SK-N-MC (cell line): ENCODE results near the gene BLVRA.
"Not testable (repeated sequence)": the region's sequence is repeated elsewhere in the genome, so short reads cannot be mapped to it uniquely, and the experiment has no call there.

Experiments used
- DNase-seq: peaks from one replicate; pipeline ENCODE4 v3.0.0-alpha.2; 2011; ENCODE audit warnings: low read depth, low spot score
- H3K27ac ChIP-seq: fragments of 200-600 bp; sonication (generic); 2 replicates; pipeline ENCODE4 v1.5.1; 2016; ENCODE audit warnings: mixed run types
- H3K36me3 ChIP-seq: fragments of 200-600 bp; sonication (generic); 2 replicates; pipeline ENCODE4 v1.6.1; 2017; ENCODE audit warnings: antibody characterized with exemption, low read length, mixed read lengths; ENCODE audit not compliant: insufficient read depth
- H3K4me3 ChIP-seq: fragments of 200-600 bp; sonication (generic); 2 replicates; pipeline ENCODE4 v1.5.1; 2016
- H3K9ac ChIP-seq: fragments of 200-600 bp; sonication (generic); 2 replicates; pipeline ENCODE4 v1.8.0; 2017; ENCODE audit warnings: mixed run types, mixed read lengths; ENCODE audit not compliant: insufficient read length
- H3K9me3 ChIP-seq: fragments of 200-600 bp; sonication (generic); 2 replicates; pipeline ENCODE4 v1.6.1; 2017; ENCODE audit warnings: low read depth, mild to moderate bottlenecking, antibody characterized with exemption, low read length, moderate library complexity, mixed read lengths
- EZH2 ChIP-seq: fragments of 200-600 bp; sonication (generic); IDR thresholded peaks from one replicate; pipeline ENCODE4 v1.6.1; 2017; ENCODE audit warnings: antibody characterized with exemption
- FOXP2 ChIP-seq: optimal IDR thresholded peaks from 2 replicates; pipeline ENCODE3; 2011; ENCODE audit warnings: mild to moderate bottlenecking, moderate library complexity; ENCODE audit not compliant: insufficient read depth; ENCODE audit errors: extremely low read length, control extremely low read depth
- POLR2AphosphoS5 ChIP-seq: IDR thresholded peaks from 2 replicates; pipeline ENCODE4 v1.6.1; 2012; ENCODE audit warnings: mild to moderate bottlenecking, low read depth, low read length, borderline replicate concordance

The BLVRA gene

DNA sequence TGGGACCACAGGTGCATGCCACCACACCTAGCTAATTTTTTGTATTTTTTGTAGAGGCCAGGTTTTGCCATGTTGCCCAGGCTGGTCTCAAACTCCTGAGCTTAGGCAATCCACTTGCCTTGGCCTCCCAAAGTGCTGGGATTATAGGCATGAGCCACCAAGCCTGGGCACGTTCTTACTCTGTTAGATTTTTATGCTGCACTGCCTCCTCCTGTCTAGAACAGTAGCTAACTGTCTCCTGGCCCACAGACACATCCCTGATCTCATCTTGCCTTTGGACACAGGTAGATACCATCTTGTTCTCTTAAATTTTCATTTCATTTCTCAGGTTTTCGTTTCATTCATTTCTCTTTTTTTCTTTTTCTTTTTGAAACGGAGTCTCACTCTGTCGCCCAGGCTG lies 41.1 kb downstream of the BLVRA start:
- no peaks in the 10 kb centered on the region for H3K9me3 ChIP-seq
- no peak for DNase-seq
- H3K36me3 ChIP-seq: no peaks in the 10 kb centered on the region
- no peak overlapping the region for H3K27ac ChIP-seq
- no peak overlapping the region for H3K4me3 ChIP-seq
- TF ChIP-seq FOXP2: no peak
- TF ChIP-seq EZH2: no peak
- no peak overlapping the region for H3K9ac ChIP-seq

DNA sequence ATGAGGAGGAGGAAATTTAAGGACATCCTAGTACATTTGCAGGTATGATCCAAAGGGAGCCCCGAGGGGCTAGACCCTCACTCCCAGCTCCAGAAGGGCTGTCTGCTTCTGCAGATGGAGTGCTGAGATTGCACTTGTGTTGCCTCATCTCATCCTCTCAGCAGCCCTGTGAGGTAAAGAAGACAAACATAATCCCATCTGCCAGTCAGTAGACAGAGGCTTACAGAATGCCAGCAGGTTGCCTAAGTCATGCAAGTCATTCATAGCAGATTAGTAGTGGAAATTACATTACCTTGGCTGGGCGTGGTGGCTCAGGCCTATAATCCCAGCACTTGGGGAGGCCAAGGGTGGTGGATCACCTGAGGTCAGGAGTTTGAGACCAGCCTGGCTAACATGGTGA lies 45.4 kb downstream of the BLVRA start:
- Histone ChIP-seq H3K36me3 (no peaks in the 10 kb centered on the region; the same call in 1 of the 2 replicates), H3K27ac (no peak overlapping the region), H3K9ac (no peak overlapping the region), H3K9me3 (no peaks in the 10 kb centered on the region), H3K4me3 (no peak overlapping the region)
- TF ChIP-seq EZH2 (no peak), POLR2AphosphoS5 (no peak)
- no peak for DNase-seq

DNA sequence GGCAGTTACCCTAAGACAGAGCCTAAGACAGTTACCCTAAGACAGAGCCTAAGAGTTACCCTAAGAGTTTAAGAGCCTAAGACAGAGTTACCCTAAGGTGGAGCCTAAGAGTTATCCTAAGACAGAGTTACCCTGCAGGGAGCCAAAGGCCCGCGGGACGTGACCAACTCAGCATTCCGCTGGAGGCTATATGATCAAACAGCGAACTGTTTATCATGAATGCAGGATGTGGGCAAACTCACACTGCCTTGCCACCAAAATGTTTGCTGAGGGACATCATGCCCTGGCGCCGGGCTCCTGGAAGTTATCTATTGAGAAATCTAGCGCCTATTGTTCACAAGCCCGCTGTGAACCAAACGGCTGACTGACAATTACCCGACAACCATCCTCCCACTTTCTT lies 49.9 kb downstream of the BLVRA start:
- TF ChIP-seq FOXP2 (no peak), POLR2AphosphoS5 (no peak), EZH2 (no peak)
- H3K9me3 ChIP-seq: no peaks in the 10 kb centered on the region
- H3K36me3 ChIP-seq: no peaks in the 10 kb centered on the region; the same call in 1 of the 2 replicates
- H3K27ac ChIP-seq: no peak overlapping the region
- H3K9ac ChIP-seq: no peak overlapping the region
- no peak for DNase-seq
- H3K4me3 ChIP-seq: no peak overlapping the region

DNA sequence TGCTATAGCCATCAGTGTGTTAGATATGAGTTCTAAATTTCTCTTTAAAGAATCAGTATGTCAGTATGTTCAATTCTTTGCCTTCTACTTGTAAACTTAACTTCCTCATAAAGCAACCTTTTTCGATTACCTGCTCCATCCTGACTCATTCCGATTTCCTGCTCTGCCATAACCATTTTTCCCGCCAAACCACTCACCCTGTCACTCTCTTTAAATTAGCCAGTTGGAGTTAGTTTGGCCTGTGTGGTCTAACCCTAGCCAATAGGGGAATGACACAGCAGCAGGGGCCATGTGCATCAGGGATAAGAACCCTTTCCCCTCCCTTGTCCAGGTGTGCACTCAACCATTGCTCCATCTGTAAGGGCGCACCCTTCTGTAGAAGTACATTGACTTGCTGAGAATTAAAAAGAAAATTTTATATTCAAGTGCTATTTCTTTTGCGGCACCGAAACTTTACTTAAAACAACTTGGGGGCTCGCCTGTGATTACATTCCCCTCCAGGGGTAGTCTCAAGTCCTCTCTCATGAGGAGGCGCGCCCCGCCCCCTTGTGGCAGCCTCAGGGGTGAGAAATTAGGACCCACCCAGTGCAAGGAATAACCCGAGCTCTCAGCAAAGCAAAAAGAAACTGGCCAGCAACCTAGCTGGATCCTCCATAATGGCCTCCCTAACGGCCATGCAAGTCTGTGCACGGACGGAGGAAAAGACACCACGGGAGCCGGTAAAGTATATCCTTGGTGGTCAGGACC lies 51.9 kb downstream of the BLVRA start:
- H3K9ac ChIP-seq, DNase-seq, H3K9me3 ChIP-seq, H3K36me3 ChIP-seq, H3K4me3 ChIP-seq, H3K27ac ChIP-seq: not testable (repeated sequence)

DNA sequence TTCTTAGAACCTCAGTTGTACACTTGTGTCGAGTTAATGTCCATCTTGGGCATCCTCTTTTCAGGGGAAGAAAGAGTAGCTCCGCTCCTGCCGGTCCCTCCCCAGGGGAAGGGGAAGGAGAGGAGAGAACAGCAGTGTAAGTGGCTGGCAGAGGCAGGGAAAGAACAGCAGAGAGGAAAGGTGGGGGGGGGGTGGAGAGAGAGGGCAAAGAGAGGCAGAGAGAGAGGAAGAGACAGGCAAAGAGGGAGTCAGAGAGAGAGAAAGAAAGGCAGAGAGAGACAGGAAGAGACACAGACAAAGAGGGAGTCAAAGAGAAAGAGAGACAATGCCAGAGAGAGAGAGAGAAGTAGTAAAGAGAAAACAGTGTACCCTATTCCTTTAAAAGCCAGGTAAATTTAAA lies 56.9 kb downstream of the BLVRA start:
- DNase-seq: no peak
- no peaks in the 10 kb centered on the region for H3K36me3 ChIP-seq
- H3K27ac ChIP-seq: no peak overlapping the region
- no peaks in the 10 kb centered on the region for H3K9me3 ChIP-seq
- no peak for TF ChIP-seq POLR2AphosphoS5
- TF ChIP-seq FOXP2: no peak
- TF ChIP-seq EZH2: no peak
- no peak overlapping the region for H3K4me3 ChIP-seq
- H3K9ac ChIP-seq: no peak overlapping the region

DNA sequence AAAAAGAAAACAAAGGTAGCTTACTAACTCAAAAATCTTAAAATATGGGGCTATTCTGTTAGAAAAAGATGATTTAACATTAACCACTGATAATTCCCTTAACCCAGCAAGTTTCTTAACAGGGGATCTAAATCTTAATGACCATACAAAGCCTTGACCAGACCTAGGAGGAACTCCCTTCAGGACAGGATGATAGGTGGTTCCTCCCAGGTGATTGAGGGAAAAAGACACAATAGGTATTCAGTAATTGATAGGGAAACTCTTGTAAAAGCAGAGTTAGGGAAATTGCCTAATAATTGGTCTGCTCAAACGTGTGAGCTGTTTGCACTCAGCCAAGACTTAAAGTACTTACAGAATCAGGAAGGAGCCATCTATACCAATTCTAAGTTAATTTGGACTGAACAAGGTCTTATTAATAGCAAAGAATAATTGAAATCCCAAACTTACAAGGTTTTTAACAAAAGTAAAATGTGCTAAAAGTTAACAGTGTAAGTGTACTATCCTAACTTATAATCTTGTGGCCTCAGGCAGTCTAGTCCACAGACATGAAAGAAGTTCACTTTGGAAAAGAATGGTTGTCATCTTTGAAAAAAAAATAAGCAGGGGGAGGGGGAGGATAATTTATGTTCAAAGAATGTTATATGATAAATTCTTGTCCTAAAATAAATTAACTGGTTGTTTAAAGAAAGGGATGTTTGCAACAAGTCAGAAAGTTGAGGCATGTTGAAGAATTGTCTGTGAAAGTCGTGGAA lies 57.7 kb downstream of the BLVRA start:
- not testable (repeated sequence) for H3K36me3 ChIP-seq, DNase-seq, H3K9me3 ChIP-seq, H3K4me3 ChIP-seq, H3K27ac ChIP-seq, H3K9ac ChIP-seq

DNA sequence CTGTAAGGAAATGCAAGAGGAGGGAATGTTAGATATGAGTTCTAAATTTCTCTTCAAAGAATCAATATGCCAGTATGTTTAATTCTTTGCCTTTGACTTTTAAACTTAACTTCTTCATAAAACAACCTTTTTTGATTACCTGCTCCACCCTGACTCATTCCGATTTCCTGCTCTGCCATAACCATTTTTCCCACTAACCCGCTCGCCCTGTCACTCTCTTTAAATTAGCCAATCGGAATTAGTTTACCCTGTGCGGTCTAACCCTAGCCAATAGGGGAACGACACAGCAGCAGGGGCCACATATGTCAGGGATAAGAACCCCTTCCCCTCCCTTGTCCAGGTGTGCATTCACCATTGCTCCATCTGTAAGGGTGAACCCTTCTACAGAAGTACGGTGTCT lies 64.9 kb downstream of the BLVRA start:
- not testable (repeated sequence) for H3K9ac ChIP-seq, H3K36me3 ChIP-seq, H3K9me3 ChIP-seq, H3K4me3 ChIP-seq, DNase-seq, H3K27ac ChIP-seq

DNA sequence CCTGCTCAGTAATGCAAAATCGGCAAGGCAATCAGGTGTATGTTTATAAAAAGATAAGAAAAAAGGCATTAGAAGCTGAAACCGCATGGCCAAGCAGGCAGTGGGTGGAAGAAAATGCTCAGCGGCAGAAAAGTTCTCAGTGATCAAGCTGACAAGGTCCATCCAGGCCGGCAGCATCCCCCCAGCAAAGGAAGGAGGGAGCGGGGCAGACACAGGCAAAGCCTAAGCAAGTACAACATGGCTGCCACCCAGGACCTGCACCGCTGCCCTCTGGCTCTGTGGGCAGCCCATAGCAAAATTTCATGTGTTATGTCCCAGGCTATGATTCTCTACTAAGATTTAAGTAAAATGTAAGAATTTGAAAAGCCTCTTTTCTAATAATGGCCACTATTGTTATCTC lies 65.5 kb downstream of the BLVRA start:
- Histone ChIP-seq H3K9me3 (no peaks in the 10 kb centered on the region), H3K4me3 (no peak overlapping the region), H3K36me3 (no peaks in the 10 kb centered on the region), H3K9ac (no peak overlapping the region), H3K27ac (no peak overlapping the region)
- DNase-seq: no peak
- TF ChIP-seq POLR2AphosphoS5: no peak
- TF ChIP-seq FOXP2: no peak
- TF ChIP-seq EZH2: no peak

DNA sequence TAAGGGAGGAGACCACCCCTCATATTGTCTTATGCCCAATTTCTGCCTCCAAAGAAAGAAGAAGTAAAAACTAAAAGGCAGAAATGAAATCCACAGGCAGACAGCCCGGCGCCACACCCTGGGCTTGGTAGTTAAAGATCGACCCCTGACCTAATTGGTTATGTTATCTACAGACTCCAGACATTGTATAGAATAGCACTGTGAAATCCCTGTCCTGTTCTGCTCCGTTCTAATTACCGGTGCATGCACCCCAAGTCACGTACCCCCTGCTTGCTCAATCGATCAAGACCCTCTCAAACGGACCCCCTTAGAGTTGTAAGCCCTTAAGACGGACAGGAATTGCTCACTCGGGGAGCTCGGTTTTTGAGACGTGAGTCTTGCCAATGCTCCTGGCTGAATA lies 66.0 kb downstream of the BLVRA start:
- not testable (repeated sequence) for DNase-seq, H3K9ac ChIP-seq, H3K27ac ChIP-seq, H3K9me3 ChIP-seq, H3K4me3 ChIP-seq, H3K36me3 ChIP-seq
